Measurements from ENCODE around the gene QSOX2. TPM values are rescaled to one million over a fixed set of nuclear protein-coding genes. Genes with fewer than 3 reads are reported as not detected.

The QSOX2 gene
- total RNA-seq, 1 experiment from 2014 or later, result 11.3 TPM

Other genes starting within 250 kb of the QSOX2 start
- gene NACC2, start 150.5 kb downstream of the QSOX2 start, total RNA-seq (2014; rRNA removed; shearing (Covaris generic); ENCODE audit: low replicate concordance), result not detected in 2 replicates
- 15.1 and 40.9 TPM in 2 replicates for gene TMEM250, start 126.9 kb downstream of the QSOX2 start, total RNA-seq (2014; rRNA removed; shearing (Covaris generic); ENCODE audit: low replicate concordance)
- gene LHX3, start 40.7 kb downstream of the QSOX2 start, total RNA-seq (2014; rRNA removed; shearing (Covaris generic); ENCODE audit: low replicate concordance), result not detected in 2 replicates
- 0.34 and 0.43 TPM in 2 replicates for gene CCDC187, start 58.3 kb upstream of the QSOX2 start, total RNA-seq (2014; rRNA removed; shearing (Covaris generic); ENCODE audit: low replicate concordance)
- gene GPSM1, start 81.7 kb upstream of the QSOX2 start, total RNA-seq (2014; rRNA removed; shearing (Covaris generic); ENCODE audit: low replicate concordance), result 11.7 and 38.4 TPM in 2 replicates
- gene DNLZ, start 117.9 kb upstream of the QSOX2 start, total RNA-seq (2014; rRNA removed; shearing (Covaris generic); ENCODE audit: low replicate concordance), result 40.1 and 104 TPM in 2 replicates
- 1.3 and 2.9 TPM in 2 replicates for gene CARD9, start 127.9 kb upstream of the QSOX2 start, total RNA-seq (2014; rRNA removed; shearing (Covaris generic); ENCODE audit: low replicate concordance)
- gene SNAPC4, start 154.4 kb upstream of the QSOX2 start, total RNA-seq (2014; rRNA removed; shearing (Covaris generic); ENCODE audit: low replicate concordance), result 3.7 and 9.6 TPM in 2 replicates
- 65.5 and 116 TPM in 2 replicates for gene ENTR1, start 164.8 kb upstream of the QSOX2 start, total RNA-seq (2014; rRNA removed; shearing (Covaris generic); ENCODE audit: low replicate concordance)
- gene PMPCA, start 164.8 kb upstream of the QSOX2 start, total RNA-seq (2014; rRNA removed; shearing (Covaris generic); ENCODE audit: low replicate concordance), result 20.9 and 55.8 TPM in 2 replicates
- gene INPP5E, start 194.0 kb upstream of the QSOX2 start, total RNA-seq (2014; rRNA removed; shearing (Covaris generic); ENCODE audit: low replicate concordance), result 8.0 and 10.4 TPM in 2 replicates
- gene SEC16A, start 237.2 kb upstream of the QSOX2 start, total RNA-seq (2014; rRNA removed; shearing (Covaris generic); ENCODE audit: low replicate concordance), result 21.5 and 26.6 TPM in 2 replicates